ENCODE results near the gene CDH26. TPM values are rescaled to one million over a fixed set of nuclear protein-coding genes. Genes with fewer than 3 reads are reported as not detected.

CDH26 gene
- total RNA-seq (2.4 TPM), polyA plus RNA-seq (ENCODE audit: insufficient read depth, low read depth, low replicate concordance) (0.47 TPM)
- long read RNA-seq, donor 1: 0 reads
- long read RNA-seq, donor 2: 0 reads
- long read RNA-seq, donor 3: 0 reads
- long read RNA-seq, donor 4: 0 reads
- long read RNA-seq, donor 5: 0 reads
- long read RNA-seq, donor 6: 0 reads
- long read RNA-seq, donor 7: 0 reads
- long read RNA-seq, donor 8: 0 reads
- long read RNA-seq, donor 9: 0 reads
- long read RNA-seq, donor 10: 0 reads

GRCh38 chr20:59958123-59958522 lies at the start of gene CDH26:
Gene CDH26, plus strand, starts transcription at chr20:59958423. Its CDS starts 304 bp downstream, at chr20:59958727.
- Histone ChIP-seq H3K4me1 (ENCODE audit: control insufficient read depth in 2 of 3, insufficient read depth in 2 of 3, low read depth in 1 of 3, low read length in 3 of 3) (no peaks in the 10 kb centered on the region), H3K36me3 (ENCODE audit: control insufficient read depth in 2 of 3, insufficient read depth in 3 of 3, low read length in 3 of 3) (no peaks in the 10 kb centered on the region), H3K27ac (ENCODE audit: low read depth in 2 of 2, low read length in 2 of 2) (no peak within 1 kb of the TSS), H3K27me3 (ENCODE audit: control insufficient read depth, insufficient read depth, low read length) (no peaks in the 10 kb centered on the region), H3K9me3 (ENCODE audit: control insufficient read depth in 2 of 3, insufficient read depth in 1 of 3, low read length in 3 of 3) (no peaks in the 10 kb centered on the region), H3K4me3 (ENCODE audit: low read length in 3 of 3) (no peak within 1 kb of the TSS), H3K9ac (ENCODE audit: low read length in 3 of 3) (no peak within 1 kb of the TSS)
- intact Hi-C loops (cut with DNase I): no loop called here
- DNase-seq (no peak), FAIRE-seq (no peak)
- no peak for TF ChIP-seq CTCF (IDR thresholded peaks at IDR 0.05; ENCODE audit: borderline replicate concordance, extremely low read depth, insufficient read depth)

GRCh38 chr20:59908855-59909254 lies 49.4 kb upstream of the CDH26 start:
- H3K27ac ChIP-seq (ENCODE audit: low read depth in 2 of 2, low read length in 2 of 2): no peak overlapping the region
- no peak for TF ChIP-seq CTCF (IDR thresholded peaks at IDR 0.05; ENCODE audit: borderline replicate concordance, extremely low read depth, insufficient read depth)
- no peak overlapping the region for H3K4me3 ChIP-seq (ENCODE audit: low read length in 3 of 3)
- DNase-seq (peak in 1 of 5 donors; percentile 14), FAIRE-seq (no peak)
- H3K4me1 ChIP-seq (ENCODE audit: control insufficient read depth in 2 of 3, insufficient read depth in 2 of 3, low read depth in 1 of 3, low read length in 3 of 3): no peaks in the 10 kb centered on the region
- H3K9me3 ChIP-seq (ENCODE audit: control insufficient read depth in 2 of 3, insufficient read depth in 1 of 3, low read length in 3 of 3): no peaks in the 10 kb centered on the region
- H3K27me3 ChIP-seq (ENCODE audit: control insufficient read depth, insufficient read depth, low read length): no peaks in the 10 kb centered on the region
- H3K9ac ChIP-seq (ENCODE audit: low read length in 3 of 3): no peak overlapping the region
- intact Hi-C loops (cut with DNase I): no loop called here
- no peaks in the 10 kb centered on the region for H3K36me3 ChIP-seq (ENCODE audit: control insufficient read depth in 2 of 3, insufficient read depth in 3 of 3, low read length in 3 of 3)

DNA sequence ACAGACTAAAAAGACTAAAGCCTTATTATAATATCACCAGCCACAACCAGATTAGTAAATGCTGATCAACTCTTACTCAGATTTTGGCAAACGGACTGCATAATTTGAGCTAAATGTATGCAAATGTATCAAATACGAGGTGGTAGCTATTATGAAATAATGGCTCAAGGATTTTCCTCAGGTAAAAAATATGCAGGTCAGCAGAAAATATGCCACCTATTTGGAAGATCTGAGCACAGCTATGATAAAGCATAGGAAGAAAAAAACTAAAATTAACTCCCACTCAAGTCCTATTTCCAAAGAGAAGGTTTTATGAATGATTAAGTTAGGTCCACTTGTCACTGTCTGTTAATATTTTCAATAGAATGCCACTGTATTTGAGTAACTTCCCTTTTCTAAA lies 47.2 kb upstream of the CDH26 start:
- no peak for TF ChIP-seq CTCF (IDR thresholded peaks at IDR 0.05; ENCODE audit: borderline replicate concordance, extremely low read depth, insufficient read depth)
- intact Hi-C loops (cut with DNase I): no loop called here
- FAIRE-seq: no peak

DNA sequence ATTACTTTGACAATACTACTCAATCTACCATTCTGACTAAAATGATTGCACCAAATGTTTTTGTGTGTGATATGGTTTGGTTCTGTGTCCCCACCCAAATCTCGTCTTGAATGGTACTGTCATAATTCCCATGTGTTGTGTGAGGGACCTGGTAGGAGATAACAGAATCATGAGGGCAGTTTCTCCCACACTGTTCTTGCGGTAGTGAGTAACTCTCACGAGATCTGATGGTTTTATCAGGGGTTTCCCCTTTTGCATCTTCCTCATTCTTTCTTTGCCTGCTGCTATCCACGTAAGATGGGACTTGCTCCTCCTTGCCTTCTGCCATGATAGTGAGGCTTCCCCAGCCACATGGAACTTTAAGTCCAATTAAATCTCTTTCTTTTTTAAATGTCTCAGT lies 45.6 kb upstream of the CDH26 start:
- H3K4me3 ChIP-seq (ENCODE audit: low read length in 3 of 3): no peak overlapping the region
- no peak for TF ChIP-seq CTCF (IDR thresholded peaks at IDR 0.05; ENCODE audit: borderline replicate concordance, extremely low read depth, insufficient read depth)
- H3K27ac ChIP-seq (ENCODE audit: low read depth in 2 of 2, low read length in 2 of 2): no peak overlapping the region
- H3K9me3 ChIP-seq (ENCODE audit: control insufficient read depth in 2 of 3, insufficient read depth in 1 of 3, low read length in 3 of 3): no peaks in the 10 kb centered on the region
- FAIRE-seq (no peak), DNase-seq (no peak)
- H3K27me3 ChIP-seq (ENCODE audit: control insufficient read depth, insufficient read depth, low read length): no peaks in the 10 kb centered on the region
- intact Hi-C loops (cut with DNase I): no loop called here
- no peaks in the 10 kb centered on the region for H3K36me3 ChIP-seq (ENCODE audit: control insufficient read depth in 2 of 3, insufficient read depth in 3 of 3, low read length in 3 of 3)
- H3K4me1 ChIP-seq (ENCODE audit: control insufficient read depth in 2 of 3, insufficient read depth in 2 of 3, low read depth in 1 of 3, low read length in 3 of 3): no peaks in the 10 kb centered on the region
- no peak overlapping the region for H3K9ac ChIP-seq (ENCODE audit: low read length in 3 of 3)

More for the DNA sequence above, 47.2 kb upstream of the CDH26 start:
- H3K4me1 ChIP-seq (ENCODE audit: control insufficient read depth in 2 of 3, insufficient read depth in 2 of 3, low read depth in 1 of 3, low read length in 3 of 3): no peaks in the 10 kb centered on the region
- no peak overlapping the region for H3K27ac ChIP-seq (ENCODE audit: low read depth in 2 of 2, low read length in 2 of 2)
- no peaks in the 10 kb centered on the region for H3K9me3 ChIP-seq (ENCODE audit: control insufficient read depth in 2 of 3, insufficient read depth in 1 of 3, low read length in 3 of 3)
- H3K36me3 ChIP-seq (ENCODE audit: control insufficient read depth in 2 of 3, insufficient read depth in 3 of 3, low read length in 3 of 3): no peaks in the 10 kb centered on the region
- H3K9ac ChIP-seq (ENCODE audit: low read length in 3 of 3): no peak overlapping the region
- DNase-seq: no peak
- no peaks in the 10 kb centered on the region for H3K27me3 ChIP-seq (ENCODE audit: control insufficient read depth, insufficient read depth, low read length)
- H3K4me3 ChIP-seq (ENCODE audit: low read length in 3 of 3): no peak overlapping the region

All from kidney (tissue), 22 donors.